BLaER1 (cell line): ENCODE measurements around the gene CFAP77.

Source experiments
- H3K27ac ChIP-seq: shearing (Covaris generic); formaldehyde crosslinking; 2 replicates; pipeline ENCODE4 v1.8.1; 2022
- H3K27me3 ChIP-seq: shearing (Covaris generic); formaldehyde crosslinking; 2 replicates; pipeline ENCODE4 v1.8.1; 2022
- H3K36me3 ChIP-seq: shearing (Covaris generic); formaldehyde crosslinking; 2 replicates; pipeline ENCODE4 v1.8.1; 2022
- H3K4me1 ChIP-seq: shearing (Covaris generic); formaldehyde crosslinking; 2 replicates; pipeline ENCODE4 v1.8.1; 2022
- H3K4me2 ChIP-seq: shearing (Covaris generic); formaldehyde crosslinking; 2 replicates; pipeline ENCODE4 v1.8.1; 2022
- H3K4me3 ChIP-seq: shearing (Covaris generic); formaldehyde crosslinking; 2 replicates; pipeline ENCODE4 v1.8.1; 2022
- H3K9ac ChIP-seq: shearing (Covaris generic); formaldehyde crosslinking; 2 replicates; pipeline ENCODE4 v1.8.1; 2022
- H3K9me3 ChIP-seq: shearing (Covaris generic); formaldehyde crosslinking; 2 replicates; pipeline ENCODE4 v1.8.1; 2022
- H4K20me1 ChIP-seq: shearing (Covaris generic); formaldehyde crosslinking; 2 replicates; pipeline ENCODE4 v1.8.1; 2022
- Cebpa-rat ChIP-seq: shearing (Covaris generic); IDR thresholded peaks from 2 replicates; pipeline ENCODE4 v1.8.1; 2022

Gene CFAP77

DNA sequence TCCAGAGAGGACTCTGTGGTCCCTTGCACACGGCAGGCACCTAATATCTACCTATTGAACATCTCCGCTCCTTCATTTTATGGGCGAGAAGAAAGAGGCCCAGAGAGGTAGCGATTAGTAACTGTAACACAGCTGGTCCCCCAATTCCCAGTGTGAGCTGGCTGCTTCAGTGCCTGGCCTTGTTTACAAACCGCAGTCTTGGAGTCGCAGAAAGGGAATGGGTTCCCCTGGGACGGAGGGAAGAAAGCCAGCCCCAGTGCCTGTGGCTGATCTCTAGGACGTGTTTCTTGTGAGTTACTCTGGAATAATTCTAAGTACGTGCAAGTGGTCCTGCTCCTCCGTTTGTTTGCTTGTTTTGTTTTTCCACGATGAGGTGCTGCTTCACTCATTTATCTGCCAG, 52.0 kb downstream of the CFAP77 start:
- Histone ChIP-seq H4K20me1 (no peaks in the 10 kb centered on the region), H3K27me3 (no peaks in the 10 kb centered on the region), H3K4me2 (no peak overlapping the region), H3K4me1 (no peaks in the 10 kb centered on the region), H3K27ac (no peak overlapping the region), H3K36me3 (no peaks in the 10 kb centered on the region), H3K4me3 (no peak overlapping the region), H3K9ac (no peak overlapping the region), H3K9me3 (no peaks in the 10 kb centered on the region)
- TF ChIP-seq Cebpa-rat: no peak

DNA sequence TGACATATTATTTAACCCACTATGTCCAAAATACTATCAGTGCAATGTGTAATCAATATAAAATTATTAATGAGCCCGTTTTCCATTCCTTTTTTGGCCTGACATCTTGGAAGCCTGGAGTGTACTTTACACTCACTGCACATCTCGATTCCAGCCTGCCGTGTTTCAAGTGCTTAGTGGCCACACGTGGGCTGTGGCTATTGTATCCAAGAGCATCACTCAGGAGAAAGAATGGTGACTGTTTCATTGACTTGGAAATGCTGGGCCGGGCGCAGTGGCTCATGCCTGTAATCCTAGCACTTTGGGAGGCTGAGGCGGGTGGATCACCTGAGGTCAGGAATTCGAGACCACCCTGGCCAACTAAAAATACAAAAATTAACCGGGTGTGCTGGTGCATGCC, 54.5 kb downstream of the CFAP77 start:
- Histone ChIP-seq H3K9me3 (no peaks in the 10 kb centered on the region), H3K36me3 (no peaks in the 10 kb centered on the region), H3K4me2 (no peak overlapping the region), H3K4me1 (no peaks in the 10 kb centered on the region), H4K20me1 (no peaks in the 10 kb centered on the region), H3K27ac (no peak overlapping the region), H3K9ac (no peak overlapping the region), H3K4me3 (no peak overlapping the region), H3K27me3 (no peaks in the 10 kb centered on the region)
- no peak for TF ChIP-seq Cebpa-rat

DNA sequence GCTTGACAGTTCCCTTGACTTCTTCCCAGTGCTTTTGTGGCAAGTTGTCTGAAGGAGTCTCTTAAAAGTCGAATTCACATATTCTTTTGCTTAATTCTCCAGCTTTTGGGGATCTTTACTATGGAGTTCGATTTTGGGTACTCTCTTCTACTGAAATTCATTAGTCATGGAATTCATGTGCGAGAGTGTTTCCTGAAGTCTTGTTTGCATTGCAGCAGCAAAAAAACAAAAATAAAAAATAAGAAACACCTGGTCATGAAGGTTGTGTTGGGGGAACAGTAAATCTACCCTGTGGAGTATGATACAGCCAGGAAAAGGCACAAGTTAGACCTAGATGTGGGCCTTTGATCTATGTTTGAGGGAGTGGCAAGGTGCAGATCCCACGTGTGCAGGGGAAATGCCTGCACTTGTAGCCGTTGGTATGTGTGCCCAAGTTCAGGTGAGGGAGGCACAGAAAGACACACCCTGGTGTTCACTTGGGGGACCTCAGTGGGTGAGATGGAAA, 55.2 kb downstream of the CFAP77 start:
- no peak overlapping the region for H3K9ac ChIP-seq
- TF ChIP-seq Cebpa-rat: no peak

DNA sequence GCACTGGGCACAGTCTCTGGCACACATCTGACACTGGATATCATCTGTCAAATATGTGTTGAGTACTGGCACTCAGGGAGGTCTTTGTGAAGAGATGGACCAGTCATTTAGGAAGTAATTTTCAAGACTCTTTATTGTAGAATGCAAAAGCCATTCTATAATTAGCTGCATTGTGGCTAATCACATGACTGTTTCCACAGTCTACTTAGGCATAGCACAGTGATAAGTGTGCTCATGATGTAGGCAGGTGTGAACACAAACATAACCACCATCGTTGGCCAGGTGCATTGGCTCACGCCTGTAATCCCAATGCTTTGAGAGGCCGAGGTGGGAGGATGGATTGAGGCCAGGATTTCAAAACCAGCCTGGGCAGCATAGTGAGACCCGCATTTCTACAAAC, 62.2 kb downstream of the CFAP77 start:
- Histone ChIP-seq H3K9me3 (no peaks in the 10 kb centered on the region), H3K4me3 (no peak overlapping the region), H4K20me1 (no peaks in the 10 kb centered on the region), H3K27ac (no peak overlapping the region), H3K4me1 (peaks cover 22% of the 10 kb centered on the region), H3K36me3 (no peaks in the 10 kb centered on the region), H3K4me2 (peak overlapping the region; percentile 50), H3K9ac (no peak overlapping the region; the same call in 1 of the 2 replicates), H3K27me3 (no peaks in the 10 kb centered on the region; the same call in 1 of the 2 replicates)
- no peak for TF ChIP-seq Cebpa-rat

More for the DNA sequence above, 55.2 kb downstream of the CFAP77 start:
- Histone ChIP-seq H3K36me3 (no peaks in the 10 kb centered on the region), H3K4me3 (no peak overlapping the region), H3K9me3 (no peaks in the 10 kb centered on the region), H3K27ac (no peak overlapping the region), H3K4me1 (no peaks in the 10 kb centered on the region), H3K4me2 (no peak overlapping the region), H4K20me1 (no peaks in the 10 kb centered on the region), H3K27me3 (no peaks in the 10 kb centered on the region)

GRCh38 chr9:132472599-132472998, 62.6 kb downstream of the CFAP77 start:
- peak overlapping the region; percentile 50 for H3K4me2 ChIP-seq
- H3K9me3 ChIP-seq: no peaks in the 10 kb centered on the region
- TF ChIP-seq Cebpa-rat: no peak
- no peaks in the 10 kb centered on the region; the same call in 1 of the 2 replicates for H3K27me3 ChIP-seq
- H3K9ac ChIP-seq: no peak overlapping the region
- no peak overlapping the region for H3K27ac ChIP-seq
- no peaks in the 10 kb centered on the region for H4K20me1 ChIP-seq
- H3K4me3 ChIP-seq: no peak overlapping the region
- H3K4me1 ChIP-seq: peaks cover 22% of the 10 kb centered on the region
- H3K36me3 ChIP-seq: no peaks in the 10 kb centered on the region

DNA sequence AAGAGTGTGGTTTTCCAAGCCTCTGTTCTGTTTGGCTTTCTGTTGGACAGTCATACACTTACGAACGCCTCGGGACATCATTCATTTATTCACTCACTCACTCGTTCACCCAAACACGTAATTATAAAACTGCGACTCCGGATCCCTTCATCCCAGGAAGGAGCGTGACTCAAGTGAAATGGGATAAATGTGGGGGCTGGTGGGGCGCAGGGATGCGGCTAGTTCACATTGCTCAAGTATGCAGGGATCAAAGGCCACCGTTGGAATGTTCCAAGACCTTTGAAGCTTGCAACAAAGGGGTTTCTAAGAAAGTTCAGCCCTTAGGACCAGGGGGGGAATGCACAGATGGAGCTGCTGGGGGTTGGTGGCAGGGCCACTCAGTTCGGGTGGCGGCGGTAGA, 64.2 kb downstream of the CFAP77 start:
- Histone ChIP-seq H3K36me3 (no peaks in the 10 kb centered on the region), H4K20me1 (no peaks in the 10 kb centered on the region), H3K9me3 (no peaks in the 10 kb centered on the region), H3K27me3 (no peaks in the 10 kb centered on the region; the same call in 1 of the 2 replicates), H3K27ac (no peak overlapping the region), H3K4me3 (no peak overlapping the region), H3K9ac (no peak overlapping the region), H3K4me2 (no peak overlapping the region), H3K4me1 (peaks cover 34% of the 10 kb centered on the region)
- no peak for TF ChIP-seq Cebpa-rat

DNA sequence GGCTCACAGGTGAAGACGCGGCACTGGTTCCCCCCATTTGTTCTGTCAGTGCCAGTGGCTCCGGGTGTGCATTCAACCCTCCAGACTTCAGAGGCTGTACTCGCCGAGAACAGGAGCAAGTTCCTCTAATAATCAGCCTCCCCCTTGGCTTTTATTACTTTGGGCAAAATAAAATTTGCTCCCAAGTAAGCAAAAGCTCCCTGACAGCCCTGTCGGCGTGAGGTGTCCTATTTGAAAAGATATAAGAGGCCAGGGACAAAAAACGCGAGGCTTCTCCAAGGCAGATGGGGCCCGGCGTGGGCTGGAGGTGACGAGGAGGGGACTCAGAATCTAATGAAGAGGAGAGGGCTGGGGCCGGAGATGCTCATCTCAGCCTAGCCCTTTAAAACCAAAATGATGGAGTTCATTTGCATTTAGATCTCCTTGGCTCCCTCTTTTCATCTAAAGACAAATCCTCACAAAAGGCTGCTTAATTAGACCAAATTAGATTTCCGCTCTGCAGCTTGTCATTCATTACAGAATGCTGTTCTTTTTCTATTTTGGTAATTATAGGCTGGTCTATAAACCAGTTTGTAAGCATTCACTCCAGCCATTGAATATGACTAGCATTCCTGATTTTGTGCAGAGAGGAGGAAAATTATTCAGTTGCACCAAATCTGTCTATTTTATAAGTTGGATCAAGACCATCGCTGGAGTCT, 68.5 kb downstream of the CFAP77 start:
- TF ChIP-seq Cebpa-rat: no peak
- Histone ChIP-seq H3K4me1 (peaks cover 55% of the 10 kb centered on the region), H3K9me3 (no peaks in the 10 kb centered on the region), H3K4me2 (peak overlapping the region; percentile 78), H3K4me3 (no peak overlapping the region), H3K36me3 (no peaks in the 10 kb centered on the region), H3K9ac (no peak overlapping the region), H3K27me3 (no peaks in the 10 kb centered on the region; the same call in 1 of the 2 replicates), H3K27ac (no peak overlapping the region), H4K20me1 (no peaks in the 10 kb centered on the region)

DNA sequence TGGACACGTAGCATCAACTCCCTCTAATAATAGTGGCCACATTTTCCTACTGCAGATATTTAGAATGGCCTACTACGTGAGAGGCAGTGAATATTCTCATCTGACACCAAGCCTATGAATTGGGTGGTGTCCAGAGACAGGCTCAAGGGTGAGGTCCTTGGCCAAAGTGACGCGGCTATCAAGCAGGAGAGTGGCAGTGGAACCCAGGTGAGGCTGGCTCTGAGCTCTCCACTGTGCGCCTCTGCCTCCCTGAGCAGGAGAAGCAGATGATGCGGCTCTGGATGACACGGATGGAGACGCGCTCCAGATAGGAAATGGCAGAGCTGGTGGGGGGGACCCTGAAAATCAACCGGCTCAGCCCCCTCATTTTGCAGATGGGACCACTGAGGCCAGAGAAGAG, 69.7 kb downstream of the CFAP77 start:
- Histone ChIP-seq H3K4me1 (peaks cover 67% of the 10 kb centered on the region), H3K4me2 (peak overlapping the region; percentile 78), H3K36me3 (no peaks in the 10 kb centered on the region), H3K27ac (no peak overlapping the region), H3K27me3 (no peaks in the 10 kb centered on the region; the same call in 1 of the 2 replicates), H3K9ac (no peak overlapping the region), H4K20me1 (no peaks in the 10 kb centered on the region), H3K4me3 (no peak overlapping the region), H3K9me3 (no peaks in the 10 kb centered on the region)
- no peak for TF ChIP-seq Cebpa-rat

DNA sequence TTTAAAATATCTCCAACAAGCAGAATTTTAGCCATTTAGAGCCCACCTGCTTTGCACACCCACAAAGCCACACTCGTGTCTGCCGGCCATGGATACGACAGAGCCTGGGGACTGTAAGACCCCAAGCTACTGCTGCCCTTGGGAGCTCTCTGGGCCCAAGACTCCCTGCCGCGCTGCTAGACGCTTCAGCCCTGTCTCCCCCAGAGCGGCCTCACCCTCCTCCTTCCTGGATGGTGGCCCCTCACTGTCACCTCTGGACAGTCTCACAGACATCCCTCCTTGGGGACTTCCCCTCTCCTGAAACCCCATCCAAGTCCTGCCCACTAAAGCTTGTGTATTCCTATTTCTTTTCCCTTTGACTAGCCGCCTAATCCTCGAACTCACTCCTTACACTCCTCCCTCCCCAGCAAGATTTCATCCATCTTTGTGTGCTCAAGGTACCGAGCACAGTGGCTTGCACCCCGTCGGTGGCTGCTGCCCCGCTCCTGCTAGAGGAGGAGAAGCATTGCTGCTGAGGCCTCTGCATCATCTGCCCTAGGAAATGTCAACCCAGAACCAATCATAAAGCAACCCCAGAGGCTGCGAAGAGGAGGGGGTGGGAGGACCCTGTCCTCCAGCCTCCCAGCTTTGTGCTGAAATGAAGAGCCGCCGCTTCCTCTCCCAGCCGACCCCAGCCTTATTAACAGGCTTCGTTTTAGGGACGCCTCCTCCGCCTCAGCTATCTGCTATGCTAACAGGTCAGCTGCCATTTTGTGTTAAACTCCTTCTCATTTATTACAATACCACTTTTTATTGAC, 71.2 kb downstream of the CFAP77 start:
- H3K9me3 ChIP-seq: no peaks in the 10 kb centered on the region
- no peaks in the 10 kb centered on the region for H3K36me3 ChIP-seq
- H3K4me2 ChIP-seq: peak overlapping the region; percentile 95
- H3K27me3 ChIP-seq: no peaks in the 10 kb centered on the region
- H3K4me3 ChIP-seq: peak overlapping the region; percentile 44; the same call in 1 of the 2 replicates
- H3K9ac ChIP-seq: 0 out of 2 replicates have a peak overlapping the region, but pooled peaks have one; percentile 60
- peaks cover 80% of the 10 kb centered on the region for H3K4me1 ChIP-seq
- H4K20me1 ChIP-seq: no peaks in the 10 kb centered on the region
- no peak for TF ChIP-seq Cebpa-rat
- no peak overlapping the region for H3K27ac ChIP-seq
